Liver (tissue), 9 donors: Measurements from ENCODE around the gene ALMS1. TPM values are rescaled to one million over a fixed set of nuclear protein-coding genes. Genes with fewer than 3 reads are reported as not detected.
A peak's percentile ranks its signal among the peaks of the same experiment; 100 is the strongest.
"Not testable (repeated sequence)": the region's sequence is repeated elsewhere in the genome, so short reads cannot be mapped to it uniquely, and the experiment has no call there.

Experiments
- DNase-seq: peaks from one replicate; pipeline ENCODE4 v3.0.0-alpha.2; 2017; ENCODE audit warnings: low spot score
- H3K27ac ChIP-seq, 2 donors: one replicate each; pipeline ENCODE4 v1.7.0; 2013; ENCODE audit warnings: inconsistent platforms in 2 of 2, low read length in 2 of 2, control low read depth in 1 of 2, low read depth in 1 of 2, mild to moderate bottlenecking in 1 of 2
- H3K27me3 ChIP-seq, 4 donors: one replicate each; pipeline versions ENCODE4 v1.6.1 to v1.7.0; 2013; ENCODE audit warnings: low read length in 3 of 4, inconsistent platforms in 1 of 4, mild to moderate bottlenecking in 1 of 4, moderate library complexity in 1 of 4; ENCODE audit not compliant: control insufficient read depth in 4 of 4, insufficient read depth in 4 of 4
- H3K36me3 ChIP-seq, 4 donors: one replicate each; pipeline versions ENCODE4 v1.6.1 to v1.7.0; 2013; ENCODE audit warnings: low read length in 3 of 4, mild to moderate bottlenecking in 3 of 4, low read depth in 1 of 4, moderate library complexity in 1 of 4; ENCODE audit not compliant: control insufficient read depth in 4 of 4, insufficient read depth in 3 of 4
- H3K4me1 ChIP-seq, 4 donors: one replicate each; pipeline versions ENCODE4 v1.6.1 to v1.7.0; 2013; ENCODE audit warnings: low read length in 3 of 4, mild to moderate bottlenecking in 3 of 4, moderate library complexity in 1 of 4; ENCODE audit not compliant: control insufficient read depth in 4 of 4, insufficient read depth in 4 of 4
- H3K4me3 ChIP-seq, 3 donors: one replicate each; pipeline versions ENCODE4 v1.6.1 to v1.7.0; 2013; ENCODE audit warnings: low read length in 3 of 3, control low read depth in 1 of 3, low read depth in 1 of 3, mild to moderate bottlenecking in 1 of 3
- H3K9ac ChIP-seq, 2 donors: one replicate each; pipeline ENCODE4 v1.7.0; 2013; ENCODE audit warnings: low read length in 2 of 2, mild to moderate bottlenecking in 2 of 2, moderate library complexity in 2 of 2, control low read depth in 1 of 2, low read depth in 1 of 2
- H3K9me3 ChIP-seq, 4 donors: one replicate each; pipeline versions ENCODE4 v1.6.1 to v1.7.0; 2013; ENCODE audit warnings: low read length in 3 of 4; ENCODE audit not compliant: control insufficient read depth in 4 of 4
- ATF3 ChIP-seq: IDR thresholded peaks from 2 replicates; pipeline ENCODE4 v1.6.1; 2016; ENCODE audit warnings: antibody characterized with exemption
- CTCF ChIP-seq: fragments of 150-350 bp; IDR thresholded peaks from 2 replicates; pipeline ENCODE4 v1.5.1; 2017; ENCODE audit warnings: improper control_type of control experiment, low read depth, low read length; ENCODE audit not compliant: missing input control
- EGR1 ChIP-seq, 2 donors: IDR thresholded peaks; 2 replicates each; pipeline ENCODE4 v1.6.1; 2016 to 2018; ENCODE audit warnings: antibody characterized with exemption in 2 of 2, low read depth in 2 of 2
- GABPA ChIP-seq, 2 donors: IDR thresholded peaks in 1 of 2; conservative IDR thresholded peaks in 1 of 2; 2 replicates each; pipeline ENCODE4 v1.6.1; 2016; ENCODE audit warnings: antibody characterized with exemption in 2 of 2, mild to moderate bottlenecking in 1 of 2, moderate library complexity in 1 of 2
- HNF4G ChIP-seq: IDR thresholded peaks from 2 replicates; pipeline ENCODE4 v1.6.1; 2016; ENCODE audit warnings: antibody characterized with exemption
- JUND ChIP-seq, 2 donors: IDR thresholded peaks; 2 replicates each; pipeline ENCODE4 v1.6.1; 2016; ENCODE audit warnings: antibody characterized with exemption in 2 of 2
- RAD21 ChIP-seq, 2 donors: IDR thresholded peaks; 2 replicates each; pipeline ENCODE4 v1.6.1; 2016; ENCODE audit warnings: antibody characterized with exemption in 2 of 2, mild to moderate bottlenecking in 2 of 2
- TAF1 ChIP-seq: conservative IDR thresholded peaks from 2 replicates; pipeline ENCODE4 v1.6.1; 2016; ENCODE audit warnings: antibody characterized with exemption, mild to moderate bottlenecking
- YY1 ChIP-seq: IDR thresholded peaks from 2 replicates; pipeline ENCODE4 v1.6.1; 2016; ENCODE audit warnings: antibody characterized with exemption, mild to moderate bottlenecking
- WGBS: extraction: QIAGEN DNeasy Blood & Tissue Kit; methylation state at CpG from one replicate; pipeline ENCODE4 v1.1.7; 2013; 5-methylcytosine and 5-hydroxymethylcytosine counted together
- polyA plus RNA-seq, 2 donors: library from polyadenylated mRNA; stranded (reverse) in 1 of 2; unstranded in 1 of 2; fragments of 200-250 nt in 1 of 2; fragments of >200 nt in 1 of 2; fragmentation: Nextera tagmentation in 1 of 2; extraction: Ambion mirVana in 1 of 2; gene quantifications; one replicate each; pipeline versions ENCODE4 v1.2.1 to v1.2.3, GENCODE V29; 2013 to 2015
- total RNA-seq, 2 donors: library from RNA; depleted of rRNA; stranded (reverse); fragments of >200 nt; gene quantifications; one replicate each; pipeline ENCODE4 v1.2.3, GENCODE V29; 2014
- TF ChIP-seq, protein P1 (sequence below): IDR thresholded peaks from 2 replicates; pipeline ENCODE4 v1.6.1; 2016; ENCODE audit warnings: antibody characterized with exemption, mild to moderate bottlenecking
- donor health status: healthy.
- donor health status: healthy.
- donor health status: healthy.
- donor health status: healthy.
- donor health status: healthy.

The ALMS1 gene
- total and polyA plus RNA-seq, 4 donors: 2.1 to 18.3 (median 7.0) TPM

DNA sequence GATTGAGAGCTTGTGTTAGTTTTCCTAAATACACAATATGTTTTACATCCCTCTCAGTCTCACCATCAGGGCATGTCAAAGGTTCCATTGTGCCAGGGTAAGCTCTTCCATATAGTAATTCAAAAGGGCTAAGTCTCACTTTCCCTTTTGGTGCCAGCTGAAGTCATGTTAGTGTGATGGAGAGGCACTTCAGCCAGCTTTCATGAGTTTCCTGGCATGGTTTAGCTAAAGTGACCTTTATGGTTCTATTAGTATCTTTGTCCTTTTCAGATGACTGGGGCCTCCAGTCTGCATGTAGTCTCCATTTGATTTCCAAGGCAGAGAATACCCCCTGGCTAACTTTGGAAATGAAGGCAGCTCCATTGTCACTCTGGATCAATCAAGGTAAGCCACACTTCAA lies 229.4 kb downstream of the ALMS1 start:
- no peak for TF ChIP-seq ATF3
- no peak for TF ChIP-seq HNF4G
- TF ChIP-seq EGR1 (IDR thresholded peaks at IDR 0.05; ENCODE audit: low read depth in 2 of 2): no peak
- TF ChIP-seq, protein P1, sequence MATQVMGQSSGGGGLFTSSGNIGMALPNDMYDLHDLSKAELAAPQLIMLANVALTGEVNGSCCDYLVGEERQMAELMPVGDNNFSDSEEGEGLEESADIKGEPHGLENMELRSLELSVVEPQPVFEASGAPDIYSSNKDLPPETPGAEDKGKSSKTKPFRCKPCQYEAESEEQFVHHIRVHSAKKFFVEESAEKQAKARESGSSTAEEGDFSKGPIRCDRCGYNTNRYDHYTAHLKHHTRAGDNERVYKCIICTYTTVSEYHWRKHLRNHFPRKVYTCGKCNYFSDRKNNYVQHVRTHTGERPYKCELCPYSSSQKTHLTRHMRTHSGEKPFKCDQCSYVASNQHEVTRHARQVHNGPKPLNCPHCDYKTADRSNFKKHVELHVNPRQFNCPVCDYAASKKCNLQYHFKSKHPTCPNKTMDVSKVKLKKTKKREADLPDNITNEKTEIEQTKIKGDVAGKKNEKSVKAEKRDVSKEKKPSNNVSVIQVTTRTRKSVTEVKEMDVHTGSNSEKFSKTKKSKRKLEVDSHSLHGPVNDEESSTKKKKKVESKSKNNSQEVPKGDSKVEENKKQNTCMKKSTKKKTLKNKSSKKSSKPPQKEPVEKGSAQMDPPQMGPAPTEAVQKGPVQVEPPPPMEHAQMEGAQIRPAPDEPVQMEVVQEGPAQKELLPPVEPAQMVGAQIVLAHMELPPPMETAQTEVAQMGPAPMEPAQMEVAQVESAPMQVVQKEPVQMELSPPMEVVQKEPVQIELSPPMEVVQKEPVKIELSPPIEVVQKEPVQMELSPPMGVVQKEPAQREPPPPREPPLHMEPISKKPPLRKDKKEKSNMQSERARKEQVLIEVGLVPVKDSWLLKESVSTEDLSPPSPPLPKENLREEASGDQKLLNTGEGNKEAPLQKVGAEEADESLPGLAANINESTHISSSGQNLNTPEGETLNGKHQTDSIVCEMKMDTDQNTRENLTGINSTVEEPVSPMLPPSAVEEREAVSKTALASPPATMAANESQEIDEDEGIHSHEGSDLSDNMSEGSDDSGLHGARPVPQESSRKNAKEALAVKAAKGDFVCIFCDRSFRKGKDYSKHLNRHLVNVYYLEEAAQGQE: no peak
- no peak for TF ChIP-seq YY1
- TF ChIP-seq JUND (IDR thresholded peaks at IDR 0.05): no peak
- TF ChIP-seq GABPA (IDR thresholded peaks at IDR 0.05 in 1 of 2, conservative IDR thresholded peaks at IDR 0.05 in 1 of 2): no peak
- TF ChIP-seq TAF1: no peak
- Histone ChIP-seq H3K4me3 (no peak overlapping the region), H3K9me3 (no peaks in the 10 kb centered on the region), H3K27me3 (no peaks in the 10 kb centered on the region), H3K4me1 (no peaks in the 10 kb centered on the region), H3K36me3 (no peaks in the 10 kb centered on the region), H3K9ac (no peak overlapping the region), H3K27ac (no peak overlapping the region)
- no peak for DNase-seq

DNA sequence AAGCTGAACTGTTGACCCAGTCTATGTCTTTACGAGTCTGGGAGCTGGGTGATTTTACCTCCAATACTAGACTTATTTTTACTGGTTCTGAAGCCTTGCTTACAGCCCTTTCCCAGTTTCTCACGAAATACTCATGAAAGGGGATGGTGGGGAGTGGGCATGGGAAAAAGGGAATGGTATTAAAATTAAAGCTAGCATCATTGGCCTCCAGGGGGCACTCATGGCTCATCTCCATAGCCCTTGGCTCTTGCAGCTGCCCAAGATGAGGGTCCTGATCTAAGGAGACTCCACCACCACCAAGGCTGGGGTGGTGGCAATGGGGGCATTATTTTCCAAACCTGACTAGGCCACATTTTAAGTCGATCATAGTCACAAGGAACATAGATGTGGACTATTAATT lies 234.3 kb downstream of the ALMS1 start:
- not testable (repeated sequence) for H3K4me3 ChIP-seq, H3K4me1 ChIP-seq, H3K9me3 ChIP-seq, H3K27me3 ChIP-seq, H3K27ac ChIP-seq, DNase-seq, H3K36me3 ChIP-seq, H3K9ac ChIP-seq
- WGBS: 67% methylated on average over 3 of the region's 3 CpGs
- TF ChIP-seq RAD21 (IDR thresholded peaks at IDR 0.05): peak; percentile 65 to 72
- TF ChIP-seq CTCF: peak; percentile 26

DNA sequence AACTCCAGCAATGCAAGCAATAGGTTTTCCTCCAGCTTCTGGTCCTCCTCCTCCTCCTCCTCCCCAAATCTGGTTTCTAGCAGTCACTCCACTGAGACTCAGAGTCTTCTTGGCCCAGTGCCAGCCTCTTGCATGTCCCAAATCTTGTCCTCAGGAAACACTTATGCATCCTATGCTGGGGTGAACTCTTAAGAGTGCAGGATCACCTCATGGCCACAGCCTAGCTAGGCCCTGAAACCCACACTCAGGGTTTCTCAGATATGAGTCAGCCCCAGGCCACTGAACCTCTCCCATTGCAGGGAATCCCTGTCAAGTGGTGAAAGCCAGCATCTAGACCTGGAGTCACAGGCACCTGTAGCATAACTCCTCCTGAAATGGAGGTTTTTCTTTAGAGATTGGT lies 238.4 kb downstream of the ALMS1 start:
- H3K9ac ChIP-seq, H3K9me3 ChIP-seq, H3K4me3 ChIP-seq, H3K36me3 ChIP-seq, H3K27me3 ChIP-seq, H3K27ac ChIP-seq, DNase-seq: not testable (repeated sequence)
- H3K4me1 ChIP-seq: peaks cover 3 to 12% (median 4%) of the 10 kb centered on the region in 4 donors

GRCh38 chr2:73624625-73625024 lies 239.0 kb downstream of the ALMS1 start:
- peaks cover 3 to 12% (median 4%) of the 10 kb centered on the region in 4 donors for H3K4me1 ChIP-seq
- H3K9ac ChIP-seq, H3K4me3 ChIP-seq, H3K9me3 ChIP-seq, H3K27ac ChIP-seq, H3K27me3 ChIP-seq, H3K36me3 ChIP-seq, DNase-seq: not testable (repeated sequence)
- WGBS: 69% methylated on average over 9 of the region's 9 CpGs

DNA sequence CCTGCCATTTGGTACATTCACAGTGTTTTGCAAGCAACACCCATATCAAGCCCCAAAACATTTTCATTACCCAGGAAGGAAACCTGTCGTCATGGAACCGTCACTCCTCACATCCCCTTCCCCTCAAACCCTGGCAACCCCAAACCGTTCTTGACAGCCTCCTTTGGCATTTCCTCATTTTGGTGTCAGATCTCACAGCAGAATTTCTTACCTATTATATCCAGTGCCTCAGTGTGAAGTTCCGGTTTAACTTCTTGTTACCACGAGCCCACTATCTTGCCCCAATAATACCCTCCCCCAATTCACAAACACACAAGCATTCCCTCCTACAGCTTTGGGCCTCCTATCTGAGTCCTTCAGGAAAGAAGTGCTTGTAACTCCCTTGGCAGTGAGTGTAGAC lies 240.6 kb downstream of the ALMS1 start:
- whole genome bisulfite sequencing: 61% methylated on average over 5 of the region's 5 CpGs
- H3K4me1 ChIP-seq: peaks cover 3 to 14% (median 4%) of the 10 kb centered on the region in 4 donors
- not testable (repeated sequence) for H3K9ac ChIP-seq, DNase-seq, H3K27me3 ChIP-seq, H3K36me3 ChIP-seq, H3K4me3 ChIP-seq, H3K9me3 ChIP-seq, H3K27ac ChIP-seq

GRCh38 chr2:73628493-73628892 lies 242.9 kb downstream of the ALMS1 start:
- not testable (repeated sequence) for H3K27me3 ChIP-seq, H3K36me3 ChIP-seq, DNase-seq, H3K4me3 ChIP-seq, H3K9me3 ChIP-seq, H3K9ac ChIP-seq, H3K27ac ChIP-seq
- WGBS: 93% methylated on average over 2 of the region's 2 CpGs
- peaks cover 3 to 14% (median 4%) of the 10 kb centered on the region in 4 donors for H3K4me1 ChIP-seq
